Measurements from ENCODE around the gene NME7. TPM values are rescaled to one million over a fixed set of nuclear protein-coding genes. Genes with fewer than 3 reads are reported as not detected.

The NME7 gene
- polyA plus RNA-seq, 1 of the 3 experiments (the other 2 are of a cell fraction), result 13.7 TPM

GRCh38 chr1:169316556-169316955 lies 51.0 kb downstream of the NME7 start:
- Histone ChIP-seq H3K9ac (no peak overlapping the region), H3K4me2 (no peak overlapping the region), H3K4me3 (ENCODE audit: low read depth in 2 of 2, low read length in 1 of 2) (no peak overlapping the region), H2AFZ (ENCODE audit: low read depth) (no peak overlapping the region), H3K27ac (ENCODE audit: low read depth in 2 of 2, low read length in 1 of 2) (no peak overlapping the region), H3K9me3 (no peaks in the 10 kb centered on the region), H3K4me1 (ENCODE audit: control insufficient read depth in 1 of 2, insufficient read depth in 2 of 2, low read depth in 1 of 2, low read length in 1 of 2) (peaks cover 2 to 19% of the 10 kb centered on the region in 2 experiments; a peak in 3 of 4 replicates), H3K36me3 (replicated peaks in 1 of 2; ENCODE audit: control insufficient read depth in 1 of 2, insufficient read depth in 2 of 2, low read length in 1 of 2) (peaks cover 0 to 16% of the 10 kb centered on the region in 2 experiments), H3F3A (replicated peaks; ENCODE audit: insufficient read depth) (peaks cover 23% of the 10 kb centered on the region), H3K79me2 (ENCODE audit: insufficient read depth) (0 out of 2 replicates have a peak, but pooled peaks cover 3% of the 10 kb centered on the region), H3K27me3 (ENCODE audit: insufficient read depth) (no peaks in the 10 kb centered on the region), H4K20me1 (ENCODE audit: insufficient read depth) (no peaks in the 10 kb centered on the region), H3K9me2 (no peaks in the 10 kb centered on the region)
- TF ChIP-seq TCF12 (IDR thresholded peaks at IDR 0.05), result peak; percentile 20; the same call in 1 of the 2 replicates
- TF ChIP-seq TAF1 (IDR thresholded peaks at IDR 0.05; ENCODE audit: borderline replicate concordance, low read depth, low read length), result no peak
- POLR2A ChIA-PET, result no interaction called here
- no peak for DNase-seq
- CTCF ChIA-PET, result no interaction called here

- peaks cover 25% of the 10 kb centered on the region for H3F3A ChIP-seq (replicated peaks; ENCODE audit: insufficient read depth)
- H2AFZ ChIP-seq (ENCODE audit: low read depth), result no peak overlapping the region
- no peaks in the 10 kb centered on the region for H4K20me1 ChIP-seq (ENCODE audit: insufficient read depth)
- H3K9ac ChIP-seq, result no peak overlapping the region; the same call in 1 of the 2 replicates
- no peaks in the 10 kb centered on the region for H3K9me2 ChIP-seq
- peak overlapping the region; percentile 22 to 88; a peak in 3 of 4 replicates for H3K27ac ChIP-seq (ENCODE audit: low read depth in 2 of 2, low read length in 1 of 2)
- peaks cover 9 to 16% of the 10 kb centered on the region in 2 experiments for H3K36me3 ChIP-seq (replicated peaks in 1 of 2; ENCODE audit: control insufficient read depth in 1 of 2, insufficient read depth in 2 of 2, low read length in 1 of 2)
- H3K9me3 ChIP-seq, result no peaks in the 10 kb centered on the region
- ChIA-PET CTCF (interaction anchor here (2.1 kb wide), 1 partner anchor 36 kb away, joined by 7 read pairs; no protein-coding TSS in a partner anchor), POLR2A (no interaction called here)
- no peak for DNase-seq
- TF ChIP-seq GABPA (IDR thresholded peaks at IDR 0.05; ENCODE audit: low read depth) (no peak), EP300 (IDR thresholded peaks at IDR 0.05; ENCODE audit: borderline replicate concordance in 1 of 2, low read depth in 1 of 2, low read length in 1 of 2) (peak in 1 of 2 experiments; percentile 67; a peak in 1 of 4 replicates), NFIC (IDR thresholded peaks at IDR 0.05; ENCODE audit: borderline replicate concordance) (peak; percentile 46; the same call in 1 of the 2 replicates), TEAD4 (IDR thresholded peaks at IDR 0.05; ENCODE audit: borderline replicate concordance, insufficient read depth) (peak; percentile 56; the same call in 1 of the 2 replicates), RCOR1 (IDR thresholded peaks at IDR 0.05; ENCODE audit: low read length) (no peak), PBX3 (IDR thresholded peaks at IDR 0.05) (peak; percentile 83), MAX (IDR thresholded peaks at IDR 0.05; ENCODE audit: low read depth) (peak; percentile 69; the same call in 1 of the 2 replicates), TCF12 (IDR thresholded peaks at IDR 0.05) (peak; percentile 77), ZBTB33 (IDR thresholded peaks at IDR 0.05; ENCODE audit: borderline replicate concordance, low read depth) (no peak), REST (IDR thresholded peaks at IDR 0.05; ENCODE audit: low read depth, low read length) (peak; percentile 69; the same call in 1 of the 2 replicates), FOSL2 (IDR thresholded peaks at IDR 0.05; ENCODE audit: borderline replicate concordance, low read depth) (peak; percentile 96), USF1 (IDR thresholded peaks at IDR 0.05; ENCODE audit: borderline replicate concordance, low read depth) (peak; percentile 90), IRF3 (IDR thresholded peaks at IDR 0.05; ENCODE audit: low read depth, low read length) (no peak), JUND (IDR thresholded peaks at IDR 0.05) (peak; percentile 84)
- peak overlapping the region in 1 of 2 experiments; percentile 18; a peak in 1 of 4 replicates for H3K4me3 ChIP-seq (ENCODE audit: low read depth in 2 of 2, low read length in 1 of 2)
- H3K4me1 ChIP-seq (ENCODE audit: control insufficient read depth in 1 of 2, insufficient read depth in 2 of 2, low read depth in 1 of 2, low read length in 1 of 2), result peaks cover 2 to 16% of the 10 kb centered on the region in 2 experiments; a peak in 3 of 4 replicates
- WGBS (ENCODE audit: low lambda C conversion rate), result 39% methylated on average over 5 of the region's 5 CpGs
- no peaks in the 10 kb centered on the region for H3K27me3 ChIP-seq (ENCODE audit: insufficient read depth)
- H3K4me2 ChIP-seq, result peak overlapping the region; percentile 60; the same call in 1 of the 2 replicates
- H3K79me2 ChIP-seq (ENCODE audit: insufficient read depth), result 0 out of 2 replicates have a peak, but pooled peaks cover 3% of the 10 kb centered on the region
Measured at GRCh38 chr1:169312084-169312954, 55.3 kb downstream of the NME7 start.

All from SK-N-SH (cell line).